ENCODE data around the gene DYRK4.

DNA sequence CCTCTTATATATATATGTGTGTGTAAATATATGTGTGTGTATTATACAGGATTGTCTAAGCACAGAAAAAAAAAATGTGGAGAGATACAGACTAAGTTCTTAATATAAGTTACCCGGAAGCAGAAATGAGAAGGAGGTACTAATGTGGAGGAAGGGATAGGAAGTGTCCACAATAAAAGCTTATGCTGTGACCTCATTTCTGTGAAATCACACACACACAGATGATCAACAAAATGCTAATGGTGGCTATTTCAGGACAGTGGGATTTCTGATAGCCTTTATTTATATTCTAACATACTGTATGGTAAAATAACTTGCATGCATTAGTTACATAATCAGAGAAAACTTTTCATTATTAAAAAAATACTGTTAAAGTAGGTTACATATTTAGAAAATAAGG, 31.8 kb upstream of the DYRK4 start:
- TF ChIP-seq, protein P1, sequence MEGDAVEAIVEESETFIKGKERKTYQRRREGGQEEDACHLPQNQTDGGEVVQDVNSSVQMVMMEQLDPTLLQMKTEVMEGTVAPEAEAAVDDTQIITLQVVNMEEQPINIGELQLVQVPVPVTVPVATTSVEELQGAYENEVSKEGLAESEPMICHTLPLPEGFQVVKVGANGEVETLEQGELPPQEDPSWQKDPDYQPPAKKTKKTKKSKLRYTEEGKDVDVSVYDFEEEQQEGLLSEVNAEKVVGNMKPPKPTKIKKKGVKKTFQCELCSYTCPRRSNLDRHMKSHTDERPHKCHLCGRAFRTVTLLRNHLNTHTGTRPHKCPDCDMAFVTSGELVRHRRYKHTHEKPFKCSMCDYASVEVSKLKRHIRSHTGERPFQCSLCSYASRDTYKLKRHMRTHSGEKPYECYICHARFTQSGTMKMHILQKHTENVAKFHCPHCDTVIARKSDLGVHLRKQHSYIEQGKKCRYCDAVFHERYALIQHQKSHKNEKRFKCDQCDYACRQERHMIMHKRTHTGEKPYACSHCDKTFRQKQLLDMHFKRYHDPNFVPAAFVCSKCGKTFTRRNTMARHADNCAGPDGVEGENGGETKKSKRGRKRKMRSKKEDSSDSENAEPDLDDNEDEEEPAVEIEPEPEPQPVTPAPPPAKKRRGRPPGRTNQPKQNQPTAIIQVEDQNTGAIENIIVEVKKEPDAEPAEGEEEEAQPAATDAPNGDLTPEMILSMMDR (optimal IDR thresholded peaks at IDR 0.05 in 1 of 3, IDR thresholded peaks at IDR 0.05 in 1 of 3, conservative IDR thresholded peaks at IDR 0.05 in 1 of 3; ENCODE audit: extremely low read depth in 1 of 3, insufficient read depth in 2 of 3, low read length in 3 of 3): no peak
- no peak for TF ChIP-seq EZH2 (IDR thresholded peaks at IDR 0.05; ENCODE audit: low read length)
